Measurements from ENCODE around the gene LCE3D. TPM values are rescaled to one million over a fixed set of nuclear protein-coding genes. Genes with fewer than 3 reads are reported as not detected.

Gene LCE3D
- total RNA-seq, 2 experiments from 2014 or later: not detected

DNA sequence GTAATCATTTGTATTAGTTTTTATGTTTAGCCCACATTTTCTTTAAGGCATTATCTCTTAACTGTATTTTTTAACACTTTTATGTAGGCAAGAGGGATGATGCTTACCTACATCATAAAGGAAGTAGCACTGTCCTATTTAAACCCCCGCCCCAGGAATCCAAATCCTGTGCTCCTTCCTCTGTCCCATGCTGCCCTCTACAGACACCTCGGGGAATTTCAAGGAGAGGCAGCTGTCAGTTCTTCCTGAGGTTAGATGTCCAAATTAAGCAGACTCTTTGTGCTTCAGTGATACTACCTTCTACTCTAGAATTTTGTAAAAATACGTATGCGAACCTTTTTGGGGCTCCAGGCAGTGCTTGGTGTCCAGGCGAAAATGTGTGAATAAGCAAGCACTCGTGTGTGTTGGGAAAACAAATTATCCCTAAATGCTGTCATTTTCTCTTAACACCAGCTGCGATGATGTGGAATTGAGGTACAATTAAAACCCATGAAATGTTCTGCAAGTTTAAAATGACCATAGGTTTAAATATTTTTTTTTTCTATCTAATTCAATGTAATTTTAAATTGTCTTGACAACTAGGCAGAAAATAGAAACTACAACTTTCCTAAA, 46.9 kb downstream of the LCE3D start:
- ChIA-PET CTCF (no interaction called here), POLR2A (no interaction called here)

Other genes with a start within 250 kb of the LCE3D start
- not detected for gene FLG2, start 220.5 kb downstream of the LCE3D start, total RNA-seq
- not detected for gene CRNN, start 166.3 kb downstream of the LCE3D start, total RNA-seq
- not detected for gene LCE5A, start 69.7 kb downstream of the LCE3D start, total RNA-seq
- not detected for gene CRCT1, start 66.0 kb downstream of the LCE3D start, total RNA-seq
- not detected for gene LCE3E, start 13.7 kb downstream of the LCE3D start, total RNA-seq
- not detected for gene LCE3C, start 19.7 kb upstream of the LCE3D start, total RNA-seq
- not detected for gene LCE3B, start 33.3 kb upstream of the LCE3D start, total RNA-seq
- not detected for gene LCE3A, start 42.6 kb upstream of the LCE3D start, total RNA-seq
- gene LCE2D, start 82.9 kb upstream of the LCE3D start, total RNA-seq: not detected
- gene LCE2C, start 94.8 kb upstream of the LCE3D start, total RNA-seq: not detected
- gene LCE2B, start 105.6 kb upstream of the LCE3D start, total RNA-seq: not detected
- not detected for gene LCE2A, start 117.8 kb upstream of the LCE3D start, total RNA-seq
- not detected for gene LCE4A, start 127.6 kb upstream of the LCE3D start, total RNA-seq
- not detected for gene KPRP, start 177.5 kb upstream of the LCE3D start, total RNA-seq
- gene LCE1F, start 194.6 kb upstream of the LCE3D start, total RNA-seq: not detected
- not detected for gene LCE1E, start 205.7 kb upstream of the LCE3D start, total RNA-seq
- gene LCE1D, start 216.2 kb upstream of the LCE3D start, total RNA-seq: not detected
- gene LCE1C, start 226.1 kb upstream of the LCE3D start, total RNA-seq: not detected
- not detected for gene LCE1B, start 231.5 kb upstream of the LCE3D start, total RNA-seq
- gene LCE1A, start 247.0 kb upstream of the LCE3D start, total RNA-seq: not detected